ENCODE measurements around the gene ELL. TPM values are rescaled to one million over a fixed set of nuclear protein-coding genes. Genes with fewer than 3 reads are reported as not detected.

The ELL gene
- total RNA-seq: 18.0 and 19.9 TPM in 2 replicates

GRCh38 chr19:18521692-18522123 is at the start of gene ELL:
TSS of gene ELL (minus strand) at chr19:18522070. CDS start at chr19:18522055, 15 bp downstream.

GRCh38 chr19:18557411-18558201 is 35.7 kb upstream of the ELL start, which contains the start of gene KXD1:
TSS of gene KXD1 (plus strand) at chr19:18557870. CDS start at chr19:18562057, 4,187 bp downstream.

GRCh38 chr19:18542941-18543813 is 21.3 kb upstream of the ELL start, which contains the start of gene FKBP8:
TSS of gene FKBP8 (minus strand) at chr19:18543573. CDS start at chr19:18541970, 1,603 bp downstream.

GRCh38 chr19:18437491-18438330 is 84.2 kb downstream of the ELL start, which contains the start of gene ISYNA1:
TSS of gene ISYNA1 (minus strand) at chr19:18438133. CDS start at chr19:18437979, 154 bp downstream.

GRCh38 chr19:18419195-18419698 is 102.6 kb downstream of the ELL start, which contains the start of gene SSBP4:
TSS of gene SSBP4 (plus strand) at chr19:18419398. CDS start at chr19:18419649, 251 bp downstream.

GRCh38 chr19:18397242-18398202 is 124.3 kb downstream of the ELL start, which contains the start of gene LRRC25:
TSS of gene LRRC25 (minus strand) at chr19:18397622. CDS start at chr19:18396963, 659 bp downstream.

Other genes with a start within 250 kb of the ELL start
- gene IQCN, start 247.6 kb downstream of the ELL start, total RNA-seq: 0.29 and 0.33 TPM in 2 replicates
- gene JUND, start 240.4 kb downstream of the ELL start, total RNA-seq: 91.6 and 136 TPM in 2 replicates
- 120 and 135 TPM in 2 replicates for gene LSM4, start 199.0 kb downstream of the ELL start, total RNA-seq
- gene PGPEP1, start 181.5 kb downstream of the ELL start, total RNA-seq: 19.3 and 21.9 TPM in 2 replicates
- 87.0 and 159 TPM in 2 replicates for gene GDF15, start 135.9 kb downstream of the ELL start, total RNA-seq
- not detected in 2 replicates for gene LRRC25, start 124.4 kb downstream of the ELL start, total RNA-seq
- 93.7 and 138 TPM in 2 replicates for gene SSBP4, start 102.7 kb downstream of the ELL start, total RNA-seq
- gene ISYNA1, start 83.9 kb downstream of the ELL start, total RNA-seq: 26.7 and 47.4 TPM in 2 replicates
- gene FKBP8, start 21.5 kb upstream of the ELL start, total RNA-seq: 150 and 249 TPM in 2 replicates
- 123 and 137 TPM in 2 replicates for gene KXD1, start 35.8 kb upstream of the ELL start, total RNA-seq
- gene UBA52, start 49.8 kb upstream of the ELL start, total RNA-seq: 813 and 914 TPM in 2 replicates
- gene REX1BD, start 66.7 kb upstream of the ELL start, total RNA-seq: 53.1 and 59.8 TPM in 2 replicates
- 0.48 and 0.98 TPM in 2 replicates for gene CRLF1, start 84.7 kb upstream of the ELL start, total RNA-seq
- under 0.01 and 0.10 TPM in 2 replicates for gene TMEM59L, start 90.8 kb upstream of the ELL start, total RNA-seq
- 3.2 and 5.2 TPM in 2 replicates for gene KLHL26, start 115.0 kb upstream of the ELL start, total RNA-seq
- gene CRTC1, start 161.6 kb upstream of the ELL start, total RNA-seq: 2.1 and 3.6 TPM in 2 replicates